Ectodermal cell (in vitro differentiated cells): ENCODE measurements around the gene MPHOSPH9.
A peak's percentile ranks its signal among the peaks of the same experiment; 100 is the strongest.

ENCODE experiments used
- H3K27ac ChIP-seq: 2 replicates; pipeline ENCODE4 v1.7.0; 2013; ENCODE audit warnings: mild to moderate bottlenecking, low read depth, low read length; ENCODE audit not compliant: insufficient read depth, poor library complexity, severe bottlenecking
- H3K27me3 ChIP-seq: 2 replicates; pipeline ENCODE4 v1.7.0; 2013; ENCODE audit warnings: mild to moderate bottlenecking, low read length; ENCODE audit not compliant: insufficient read depth, control insufficient read depth, poor library complexity, severe bottlenecking
- H3K36me3 ChIP-seq: one replicate; pipeline ENCODE4 v1.7.0; 2013; ENCODE audit warnings: low read length; ENCODE audit not compliant: control insufficient read depth, insufficient read depth
- H3K4me1 ChIP-seq: one replicate; pipeline ENCODE4 v1.7.0; 2013; ENCODE audit warnings: low read length; ENCODE audit not compliant: control insufficient read depth, insufficient read depth
- H3K4me3 ChIP-seq: 2 replicates; pipeline ENCODE4 v1.7.0; 2013; ENCODE audit warnings: low read depth, low read length, control low read depth; ENCODE audit not compliant: insufficient read depth
- H3K9me3 ChIP-seq: 2 replicates; pipeline ENCODE4 v1.7.0; 2013; ENCODE audit warnings: mild to moderate bottlenecking, low read length, moderate library complexity; ENCODE audit not compliant: control insufficient read depth
- WGBS, 2 experiments: methylation state at CpG; one replicate each; pipeline ENCODE4 v1.1.7; 2013; ENCODE audit warnings: missing lambda C conversion rate in 2 of 2; 5-methylcytosine and 5-hydroxymethylcytosine counted together

MPHOSPH9 gene

GRCh38 chr12:123245678-123246077 lies 12.7 kb upstream of the MPHOSPH9 start:
- WGBS, 2 experiments: 97 to 98% methylated on average over 3 of the region's 3 CpGs

GRCh38 chr12:123243671-123244262 lies 10.8 kb upstream of the MPHOSPH9 start:
- Histone ChIP-seq H3K36me3 (peaks cover 3% of the 10 kb centered on the region), H3K9me3 (no peaks in the 10 kb centered on the region), H3K4me1 (no peaks in the 10 kb centered on the region), H3K4me3 (no peak overlapping the region), H3K27me3 (no peaks in the 10 kb centered on the region), H3K27ac (no peak overlapping the region)
- 82 to 90% methylated on average over 5 to 7 of the region's 7 CpGs for WGBS, 2 experiments

More at GRCh38 chr12:123245678-123246077, 12.7 kb upstream of the MPHOSPH9 start:
- peaks cover 10% of the 10 kb centered on the region for H3K36me3 ChIP-seq
- no peaks in the 10 kb centered on the region for H3K4me1 ChIP-seq
- H3K9me3 ChIP-seq: no peaks in the 10 kb centered on the region
- no peak overlapping the region for H3K27ac ChIP-seq
- H3K27me3 ChIP-seq: no peaks in the 10 kb centered on the region
- H3K4me3 ChIP-seq: no peak overlapping the region

GRCh38 chr12:123242116-123242904 lies 9.4 kb upstream of the MPHOSPH9 start:
- H3K4me3 ChIP-seq: no peak overlapping the region
- 81 to 83% methylated on average over 11 of the region's 11 CpGs for WGBS, 2 experiments
- peaks cover 3% of the 10 kb centered on the region for H3K36me3 ChIP-seq
- no peaks in the 10 kb centered on the region for H3K4me1 ChIP-seq
- no peaks in the 10 kb centered on the region for H3K27me3 ChIP-seq
- no peaks in the 10 kb centered on the region for H3K9me3 ChIP-seq
- H3K27ac ChIP-seq: no peak overlapping the region

- no peaks in the 10 kb centered on the region for H3K4me1 ChIP-seq
- H3K9me3 ChIP-seq: no peaks in the 10 kb centered on the region
- 91 to 97% methylated on average over 4 to 5 of the region's 6 CpGs for WGBS, 2 experiments
- H3K27me3 ChIP-seq: no peaks in the 10 kb centered on the region
- H3K36me3 ChIP-seq: no peaks in the 10 kb centered on the region
- H3K27ac ChIP-seq: no peak overlapping the region
- no peak overlapping the region for H3K4me3 ChIP-seq
Observed at GRCh38 chr12:123238961-123239360, 6.0 kb upstream of the MPHOSPH9 start.

GRCh38 chr12:123238330-123238682 lies 5.4 kb upstream of the MPHOSPH9 start:
- 87 to 90% methylated on average over 2 of the region's 2 CpGs for WGBS, 2 experiments
- Histone ChIP-seq H3K4me3 (no peak overlapping the region), H3K9me3 (no peaks in the 10 kb centered on the region), H3K4me1 (no peaks in the 10 kb centered on the region), H3K36me3 (no peaks in the 10 kb centered on the region), H3K27me3 (no peaks in the 10 kb centered on the region), H3K27ac (no peak overlapping the region)

- no peaks in the 10 kb centered on the region for H3K9me3 ChIP-seq
- no peaks in the 10 kb centered on the region for H3K4me1 ChIP-seq
- H3K27ac ChIP-seq: no peak overlapping the region
- H3K27me3 ChIP-seq: no peaks in the 10 kb centered on the region
- no peaks in the 10 kb centered on the region for H3K36me3 ChIP-seq
- no peak overlapping the region for H3K4me3 ChIP-seq
- WGBS, 2 experiments: 65 to 70% methylated on average over 6 of the region's 6 CpGs
Observed at GRCh38 chr12:123237646-123238329, 4.8 kb upstream of the MPHOSPH9 start.

- 15% methylated on average over 42 of the region's 42 CpGs for WGBS, 2 experiments
- Histone ChIP-seq H3K27me3 (no peaks in the 10 kb centered on the region), H3K4me1 (peaks cover 5% of the 10 kb centered on the region), H3K4me3 (peak overlapping the region; percentile 98), H3K9me3 (no peaks in the 10 kb centered on the region), H3K27ac (no peak overlapping the region), H3K36me3 (no peaks in the 10 kb centered on the region)
Observed at GRCh38 chr12:123233505-123234308, 766 bp upstream of the MPHOSPH9 start.

GRCh38 chr12:123232472-123232806 lies 502 bp downstream of the MPHOSPH9 start:
- Histone ChIP-seq H3K27me3 (no peaks in the 10 kb centered on the region), H3K27ac (no peak overlapping the region), H3K4me1 (peaks cover 5% of the 10 kb centered on the region), H3K9me3 (no peaks in the 10 kb centered on the region), H3K4me3 (peak overlapping the region; percentile 98), H3K36me3 (no peaks in the 10 kb centered on the region)
- WGBS, 2 experiments: 0 to 1% methylated on average over 15 of the region's 15 CpGs

GRCh38 chr12:123231931-123232330 lies 1.0 kb downstream of the MPHOSPH9 start:
- Histone ChIP-seq H3K27me3 (no peaks in the 10 kb centered on the region), H3K9me3 (no peaks in the 10 kb centered on the region), H3K4me3 (peak overlapping the region; percentile 98), H3K36me3 (no peaks in the 10 kb centered on the region), H3K4me1 (peaks cover 5% of the 10 kb centered on the region), H3K27ac (no peak overlapping the region)
- 38 to 39% methylated on average over 3 to 5 of the region's 5 CpGs for WGBS, 2 experiments

- no peaks in the 10 kb centered on the region for H3K27me3 ChIP-seq
- peaks cover 5% of the 10 kb centered on the region for H3K36me3 ChIP-seq
- H3K4me3 ChIP-seq: no peak overlapping the region
- H3K27ac ChIP-seq: no peak overlapping the region
- H3K9me3 ChIP-seq: no peaks in the 10 kb centered on the region
- peaks cover 5% of the 10 kb centered on the region for H3K4me1 ChIP-seq
- 89 to 91% methylated on average over 3 of the region's 3 CpGs for WGBS, 2 experiments
Observed at GRCh38 chr12:123229051-123229450, 3.9 kb downstream of the MPHOSPH9 start.
